Caco-2 (cell line): ENCODE data around the gene RPL37A. TPM values are rescaled to one million over a fixed set of nuclear protein-coding genes. Genes with fewer than 3 reads are reported as not detected.

Experiments used
- BruUV-seq: library from RNA; stranded (reverse); fragments of 400-500 nt; replicated peaks from 2 replicates; lab custom pipeline; 2021; lab: Mats Ljungman, UMichigan
- CTCF ChIA-PET: fragments of 300-600 bp; sonication (Branson Sonifier 250); formaldehyde crosslinking; loops from one replicate; lab custom pipeline; 2022; ENCODE audit warnings: antibody characterized with exemption; lab: Charles Lee
- POLR2A ChIA-PET: fragments of 300-600 bp; sonication (Branson Sonifier 250); formaldehyde crosslinking; loops from one replicate; lab custom pipeline; 2022; ENCODE audit warnings: antibody characterized with exemption; lab: Charles Lee
- DNase-seq, 2 experiments: peaks; one replicate each; pipeline versions ENCODE4 v3.0.0 to v3.0.0-alpha.2; 2020 to 2022
- H3K27me3 ChIP-seq: replicated peaks from 2 replicates; pipeline ENCODE4 v1.6.0; 2011; ENCODE audit warnings: low read length; ENCODE audit not compliant: control insufficient read depth, insufficient read depth
- H3K36me3 ChIP-seq: 2 replicates; pipeline ENCODE4 v1.5.1; 2011; ENCODE audit warnings: low read length; ENCODE audit not compliant: control insufficient read depth, insufficient read depth
- H3K4me1 ChIP-seq: fragments of 250-450 bp; sonication (Bioruptor Pico); 2 replicates; pipeline ENCODE4 v1.5.1; 2020; ENCODE audit warnings: mild to moderate bottlenecking
- H3K4me3 ChIP-seq: 2 replicates; pipeline ENCODE4 v1.5.1; 2011; ENCODE audit warnings: low read depth, mild to moderate bottlenecking, control low read depth, low read length
- H3K9me3 ChIP-seq: fragments of 250-450 bp; sonication (Bioruptor Pico); 2 replicates; pipeline ENCODE4 v1.5.1; 2020; ENCODE audit warnings: mild to moderate bottlenecking, moderate library complexity
- H3K27ac Mint-ChIP-seq: one replicate; pipeline ENCODE4 v1.8.0; 2022; ENCODE audit warnings: mixed read lengths; ENCODE audit not compliant: unreplicated experiment
- H3K27me3 Mint-ChIP-seq: one replicate; pipeline ENCODE4 v1.8.0; 2022; ENCODE audit warnings: mixed read lengths; ENCODE audit not compliant: insufficient read depth, unreplicated experiment
- H3K36me3 Mint-ChIP-seq: one replicate; pipeline ENCODE4 v1.8.0; 2022; ENCODE audit warnings: mild to moderate bottlenecking, mixed read lengths; ENCODE audit not compliant: insufficient read depth, unreplicated experiment
- H3K4me1 Mint-ChIP-seq: one replicate; pipeline ENCODE4 v1.8.0; 2022; ENCODE audit warnings: low read depth, mixed read lengths; ENCODE audit not compliant: unreplicated experiment
- H3K4me3 Mint-ChIP-seq: one replicate; pipeline ENCODE4 v1.8.0; 2022; ENCODE audit warnings: mild to moderate bottlenecking, moderate library complexity, mixed read lengths; ENCODE audit not compliant: unreplicated experiment
- H3K9me3 Mint-ChIP-seq: one replicate; pipeline ENCODE4 v1.8.0; 2022; ENCODE audit warnings: mixed read lengths; ENCODE audit not compliant: unreplicated experiment
- intact Hi-C: fragments of 100-400 bp; cut with micrococcal nuclease; formaldehyde crosslinking; loops from one replicate; pipeline ENCODE4 v1.10.0; 2022; ENCODE audit not compliant: unreplicated experiment
- total RNA-seq: library from RNA; stranded (reverse); gene quantifications from 2 replicates; pipeline ENCODE4 v1.2.3, GENCODE V29; 2022
- TF ChIP-seq, protein P1 (sequence below), 2 experiments: fragments of 200-600 bp in 1 of 2; IDR thresholded peaks; 1 replicate in 1 of 2; 2 replicates in 1 of 2; pipeline versions ENCODE4 v1.5.1 to v1.8.0; 2011 to 2022; ENCODE audit warnings: antibody characterized with exemption in 1 of 2, control low read depth in 1 of 2, inconsistent platforms in 1 of 2, low read depth in 1 of 2, low read length in 1 of 2, mild to moderate bottlenecking in 1 of 2, moderate library complexity in 1 of 2; ENCODE audit not compliant: insufficient read depth in 1 of 2, severe bottlenecking in 1 of 2, unreplicated experiment in 1 of 2

Gene RPL37A
- total RNA-seq, 1 experiment from 2014 or later = 2,873 TPM

DNA sequence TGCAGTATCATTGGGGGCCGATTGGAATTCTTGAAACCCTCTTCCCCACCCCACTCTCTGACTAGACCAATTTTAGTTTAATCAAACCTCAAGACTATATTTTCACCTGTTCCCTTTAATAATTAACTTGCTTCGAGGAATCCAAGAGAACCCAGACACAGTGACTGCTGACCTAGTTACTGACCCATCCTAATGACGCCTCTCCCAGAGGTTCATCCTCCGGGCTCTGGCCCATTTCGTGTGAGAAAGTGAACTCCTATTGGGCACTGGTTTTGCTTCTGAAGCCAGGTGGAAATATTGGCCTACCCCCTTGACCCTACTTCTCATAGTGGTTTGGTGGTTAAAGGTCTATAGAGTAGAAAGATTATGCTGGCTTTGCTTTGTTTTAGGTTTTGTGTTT, 39.9 kb downstream of the RPL37A start:
- no peaks in the 10 kb centered on the region for H3K4me1 ChIP-seq
- no TSS peak for BruUV-seq
- no peak overlapping the region for H3K4me3 ChIP-seq
- POLR2A ChIA-PET = no interaction called here
- no peaks in the 10 kb centered on the region for H3K4me1 Mint-ChIP-seq
- no peaks in the 10 kb centered on the region for H3K9me3 ChIP-seq
- no peaks in the 10 kb centered on the region for H3K9me3 Mint-ChIP-seq
- H3K27ac Mint-ChIP-seq = no peak overlapping the region
- TF ChIP-seq, protein P1, sequence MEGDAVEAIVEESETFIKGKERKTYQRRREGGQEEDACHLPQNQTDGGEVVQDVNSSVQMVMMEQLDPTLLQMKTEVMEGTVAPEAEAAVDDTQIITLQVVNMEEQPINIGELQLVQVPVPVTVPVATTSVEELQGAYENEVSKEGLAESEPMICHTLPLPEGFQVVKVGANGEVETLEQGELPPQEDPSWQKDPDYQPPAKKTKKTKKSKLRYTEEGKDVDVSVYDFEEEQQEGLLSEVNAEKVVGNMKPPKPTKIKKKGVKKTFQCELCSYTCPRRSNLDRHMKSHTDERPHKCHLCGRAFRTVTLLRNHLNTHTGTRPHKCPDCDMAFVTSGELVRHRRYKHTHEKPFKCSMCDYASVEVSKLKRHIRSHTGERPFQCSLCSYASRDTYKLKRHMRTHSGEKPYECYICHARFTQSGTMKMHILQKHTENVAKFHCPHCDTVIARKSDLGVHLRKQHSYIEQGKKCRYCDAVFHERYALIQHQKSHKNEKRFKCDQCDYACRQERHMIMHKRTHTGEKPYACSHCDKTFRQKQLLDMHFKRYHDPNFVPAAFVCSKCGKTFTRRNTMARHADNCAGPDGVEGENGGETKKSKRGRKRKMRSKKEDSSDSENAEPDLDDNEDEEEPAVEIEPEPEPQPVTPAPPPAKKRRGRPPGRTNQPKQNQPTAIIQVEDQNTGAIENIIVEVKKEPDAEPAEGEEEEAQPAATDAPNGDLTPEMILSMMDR (IDR thresholded peaks at IDR 0.05; ENCODE audit: insufficient read depth in 1 of 2, low read depth in 1 of 2, low read length in 1 of 2, severe bottlenecking in 1 of 2, unreplicated experiment in 1 of 2) = no peak
- CTCF ChIA-PET = no interaction called here
- no peaks in the 10 kb centered on the region for H3K27me3 ChIP-seq
- no peak for DNase-seq
- no peaks in the 10 kb centered on the region for H3K36me3 ChIP-seq
- H3K27me3 Mint-ChIP-seq = peaks cover 2% of the 10 kb centered on the region
- H3K36me3 Mint-ChIP-seq = no peaks in the 10 kb centered on the region
- H3K4me3 Mint-ChIP-seq = no peak overlapping the region
- intact Hi-C loops = no loop called here

DNA sequence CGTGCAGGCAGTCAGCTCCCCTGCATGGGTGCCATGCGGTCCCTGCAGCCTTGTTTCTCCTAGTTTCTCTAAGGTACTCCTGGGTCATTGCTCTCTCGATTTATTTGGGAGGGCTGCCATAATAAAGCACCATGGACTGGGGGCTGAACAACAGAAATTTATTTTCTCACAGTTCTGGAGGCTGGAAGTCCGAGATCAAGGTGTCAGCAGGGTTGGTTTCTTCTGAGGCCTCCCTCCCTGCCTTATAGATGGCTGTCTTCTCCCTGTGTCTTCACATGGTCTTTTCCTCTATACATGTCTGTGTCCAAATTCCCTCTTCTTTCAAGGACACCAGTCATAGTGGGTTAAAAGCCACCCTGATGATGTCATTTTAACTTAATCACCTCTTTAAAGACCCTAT, 40.5 kb downstream of the RPL37A start:
- Histone ChIP-seq H3K4me1 (no peaks in the 10 kb centered on the region), H3K27me3 (no peaks in the 10 kb centered on the region), H3K36me3 (no peaks in the 10 kb centered on the region), H3K9me3 (no peaks in the 10 kb centered on the region), H3K4me3 (no peak overlapping the region)
- H3K27ac Mint-ChIP-seq = no peak overlapping the region
- intact Hi-C loops = no loop called here
- H3K9me3 Mint-ChIP-seq = no peaks in the 10 kb centered on the region
- H3K36me3 Mint-ChIP-seq = no peaks in the 10 kb centered on the region
- ChIA-PET POLR2A (no interaction called here), CTCF (no interaction called here)
- no peak overlapping the region for H3K4me3 Mint-ChIP-seq
- no peaks in the 10 kb centered on the region for H3K4me1 Mint-ChIP-seq
- TF ChIP-seq, protein P1 (IDR thresholded peaks at IDR 0.05; ENCODE audit: insufficient read depth in 1 of 2, low read depth in 1 of 2, low read length in 1 of 2, severe bottlenecking in 1 of 2, unreplicated experiment in 1 of 2) = no peak
- BruUV-seq = no TSS peak
- H3K27me3 Mint-ChIP-seq = peaks cover 2% of the 10 kb centered on the region
- no peak for DNase-seq

DNA sequence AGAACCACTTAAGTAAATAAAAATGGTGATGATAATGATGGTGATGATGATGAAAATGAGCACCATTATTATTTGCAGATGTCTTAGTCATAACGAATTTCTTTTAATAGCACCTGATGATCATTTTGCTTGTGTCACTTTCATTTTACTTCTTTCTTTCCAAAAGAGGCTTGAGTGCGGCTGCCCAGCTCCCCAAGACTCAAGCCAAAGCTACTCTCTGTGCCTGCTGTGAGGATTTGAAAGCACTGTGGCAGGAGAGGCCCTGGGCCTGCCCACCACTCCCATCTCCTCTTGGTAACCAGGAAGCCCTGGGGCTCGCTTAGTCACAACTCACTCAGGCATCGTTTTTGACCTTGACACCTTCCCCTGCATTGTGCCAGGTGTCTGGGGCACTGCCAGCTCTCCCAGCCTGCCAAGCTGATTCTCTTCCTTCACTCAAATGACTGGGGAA, 41.2 kb downstream of the RPL37A start:
- no TSS peak for BruUV-seq
- Histone ChIP-seq H3K27me3 (no peaks in the 10 kb centered on the region), H3K4me3 (no peak overlapping the region), H3K9me3 (no peaks in the 10 kb centered on the region), H3K4me1 (no peaks in the 10 kb centered on the region), H3K36me3 (no peaks in the 10 kb centered on the region)
- POLR2A ChIA-PET = no interaction called here
- CTCF ChIA-PET = no interaction called here
- intact Hi-C loops = no loop called here
- H3K27me3 Mint-ChIP-seq = peaks cover 6% of the 10 kb centered on the region
- no peak overlapping the region for H3K27ac Mint-ChIP-seq
- no peaks in the 10 kb centered on the region for H3K36me3 Mint-ChIP-seq
- TF ChIP-seq, protein P1 (IDR thresholded peaks at IDR 0.05; ENCODE audit: insufficient read depth in 1 of 2, low read depth in 1 of 2, low read length in 1 of 2, severe bottlenecking in 1 of 2, unreplicated experiment in 1 of 2) = no peak
- H3K4me1 Mint-ChIP-seq = no peaks in the 10 kb centered on the region
- H3K4me3 Mint-ChIP-seq = no peak overlapping the region
- DNase-seq = no peak
- no peaks in the 10 kb centered on the region for H3K9me3 Mint-ChIP-seq
